Panc1 (cell line): Measurements from ENCODE around the gene UPF3A. TPM values are rescaled to one million over a fixed set of nuclear protein-coding genes. Genes with fewer than 3 reads are reported as not detected.

ENCODE experiments used
- ATAC-seq: fragments of 200-7000 bp; cut with Tn5 transposase; 2 replicates; pipeline ENCODE4 v1.9.1; 2020; ENCODE audit warnings: mild to moderate bottlenecking, moderate library complexity
- BruUV-seq: library from RNA; stranded (reverse); fragments of 400-500 nt; replicated peaks from 2 replicates; lab custom pipeline; 2021; lab: Mats Ljungman, UMichigan
- CTCF ChIA-PET: fragments of 300-600 bp; sonication (Branson Sonifier 250); formaldehyde crosslinking; loops from one replicate; lab custom pipeline; 2022; ENCODE audit warnings: antibody characterized with exemption; lab: Charles Lee
- POLR2A ChIA-PET: fragments of 300-600 bp; sonication (Branson Sonifier 250); formaldehyde crosslinking; loops from one replicate; lab custom pipeline; 2022; ENCODE audit warnings: antibody characterized with exemption; lab: Charles Lee
- DNase-seq: peaks from one replicate; pipeline ENCODE4 v3.0.0-alpha.2; 2010; ENCODE audit warnings: low read depth, low spot score
- H3K27ac ChIP-seq: 2 replicates; pipeline ENCODE4 v1.5.1; 2011; ENCODE audit warnings: mild to moderate bottlenecking, low read length, inconsistent platforms
- H3K27me3 ChIP-seq: fragments of 200-500 bp; sonication (Bioruptor generic); 2 replicates; pipeline ENCODE4 v1.6.0; 2014; ENCODE audit warnings: low read length, inconsistent platforms; ENCODE audit not compliant: control insufficient read depth, insufficient read depth
- H3K36me3 ChIP-seq: fragments of 200-500 bp; sonication (Bioruptor generic); 2 replicates; pipeline ENCODE4 v1.5.1; 2014; ENCODE audit warnings: inconsistent platforms, mild to moderate bottlenecking, low read length, moderate library complexity; ENCODE audit not compliant: control insufficient read depth, insufficient read depth
- H3K4me1 ChIP-seq: 2 replicates; pipeline ENCODE4 v1.5.1; 2011; ENCODE audit warnings: inconsistent platforms, mild to moderate bottlenecking, low read length, moderate library complexity; ENCODE audit not compliant: control insufficient read depth, insufficient read depth
- H3K4me3 ChIP-seq, 2 experiments: 2 replicates each; pipeline ENCODE4 v1.5.1; 2011 to 2012; ENCODE audit warnings: low read depth in 2 of 2, low read length in 2 of 2, mild to moderate bottlenecking in 2 of 2, inconsistent platforms in 1 of 2, moderate library complexity in 1 of 2
- H3K9me3 ChIP-seq: fragments of 200-500 bp; sonication (Bioruptor generic); 2 replicates; pipeline ENCODE4 v1.5.1; 2014; ENCODE audit warnings: low read depth, mild to moderate bottlenecking, inconsistent platforms, low read length, moderate library complexity; ENCODE audit not compliant: control insufficient read depth, insufficient read depth
- POLR2AphosphoS5 ChIP-seq: IDR thresholded peaks from 2 replicates; pipeline ENCODE4 v1.6.1; 2012; ENCODE audit warnings: mild to moderate bottlenecking, low read depth, low read length, moderate library complexity
- SIN3A ChIP-seq: IDR thresholded peaks from 2 replicates; pipeline ENCODE4 v1.6.1; 2012; ENCODE audit warnings: low read depth, mild to moderate bottlenecking, low read length, moderate library complexity, borderline replicate concordance; ENCODE audit not compliant: insufficient read depth
- TCF7L2 ChIP-seq: IDR thresholded peaks from 2 replicates; pipeline ENCODE4 v1.6.1; 2011; ENCODE audit warnings: mild to moderate bottlenecking, low read depth, low read length, inconsistent platforms
- in situ Hi-C: cut with HindIII; loops from 2 replicates; pipeline ENCODE4 v1.10.0; 2016; ENCODE audit warnings: low sequenced_read_pairs, low pct_unique_long_range_greater_than_20kb
- intact Hi-C: fragments of 100-400 bp; cut with micrococcal nuclease; formaldehyde crosslinking; loops from one replicate; pipeline ENCODE4 v1.10.0; 2022; ENCODE audit not compliant: unreplicated experiment
- total RNA-seq: library from RNA; stranded (reverse); gene quantifications from one replicate; pipeline ENCODE4 v1.2.1, GENCODE V29; 2021; ENCODE audit not compliant: unreplicated experiment
- TF ChIP-seq, protein P1 (sequence below): fragments of 450-650 bp; IDR thresholded peaks from 2 replicates; pipeline ENCODE4 v1.5.1; 2017; ENCODE audit warnings: mild to moderate bottlenecking
- TF ChIP-seq, protein P2 (sequence below), 2 experiments: IDR thresholded peaks; 2 replicates each; pipeline ENCODE4 v1.6.1; 2011 to 2012; ENCODE audit warnings: low read depth in 2 of 2, control low read depth in 1 of 2, low read length in 1 of 2, mild to moderate bottlenecking in 1 of 2, moderate library complexity in 1 of 2; ENCODE audit not compliant: insufficient read depth in 1 of 2

The UPF3A gene
- total RNA-seq, 1 experiment from 2014 or later = 36.3 TPM

DNA sequence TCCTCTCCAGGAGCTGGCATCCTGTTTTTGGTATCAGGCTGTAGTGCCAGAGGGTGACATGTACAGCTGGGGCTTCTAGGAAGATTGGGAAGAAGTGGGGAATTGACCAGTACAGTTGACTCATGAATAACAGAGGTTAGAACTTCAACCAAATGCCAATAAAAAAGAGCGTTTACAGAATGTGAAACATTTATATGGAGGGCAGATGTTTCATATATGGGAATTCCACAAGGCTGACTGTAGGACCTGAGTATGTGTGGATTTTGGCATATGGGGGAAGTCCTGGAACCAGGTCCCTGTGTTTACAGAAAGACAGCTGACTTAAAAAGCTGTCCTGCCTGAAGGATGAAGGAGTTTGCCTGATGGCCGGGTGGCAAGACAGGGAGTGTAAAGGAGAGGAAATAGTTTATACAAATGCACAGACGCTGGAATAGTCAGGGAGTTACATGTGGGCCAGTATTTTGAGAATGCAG, 38.1 kb downstream of the UPF3A start:
- no peak for DNase-seq

DNA sequence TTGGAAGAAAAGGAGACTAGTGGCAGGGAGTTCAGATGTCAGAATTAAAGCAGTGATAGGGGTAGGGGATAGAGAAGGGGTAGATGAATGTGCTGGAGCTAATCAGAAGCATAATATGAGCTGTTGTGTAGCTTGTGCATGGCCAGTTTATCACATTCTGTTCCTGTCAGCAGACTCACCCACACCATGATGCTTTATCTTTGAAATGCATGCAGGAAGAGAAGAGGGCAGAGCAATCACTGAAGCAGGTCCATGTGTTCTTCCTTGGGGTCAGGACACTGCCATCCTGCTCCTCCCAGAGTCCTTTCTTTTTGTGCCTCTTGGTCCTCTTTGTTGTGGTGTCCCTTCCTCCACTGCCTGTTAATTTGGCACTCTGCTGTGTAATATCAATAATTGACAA, 38.7 kb downstream of the UPF3A start:
- TF ChIP-seq, protein P1, sequence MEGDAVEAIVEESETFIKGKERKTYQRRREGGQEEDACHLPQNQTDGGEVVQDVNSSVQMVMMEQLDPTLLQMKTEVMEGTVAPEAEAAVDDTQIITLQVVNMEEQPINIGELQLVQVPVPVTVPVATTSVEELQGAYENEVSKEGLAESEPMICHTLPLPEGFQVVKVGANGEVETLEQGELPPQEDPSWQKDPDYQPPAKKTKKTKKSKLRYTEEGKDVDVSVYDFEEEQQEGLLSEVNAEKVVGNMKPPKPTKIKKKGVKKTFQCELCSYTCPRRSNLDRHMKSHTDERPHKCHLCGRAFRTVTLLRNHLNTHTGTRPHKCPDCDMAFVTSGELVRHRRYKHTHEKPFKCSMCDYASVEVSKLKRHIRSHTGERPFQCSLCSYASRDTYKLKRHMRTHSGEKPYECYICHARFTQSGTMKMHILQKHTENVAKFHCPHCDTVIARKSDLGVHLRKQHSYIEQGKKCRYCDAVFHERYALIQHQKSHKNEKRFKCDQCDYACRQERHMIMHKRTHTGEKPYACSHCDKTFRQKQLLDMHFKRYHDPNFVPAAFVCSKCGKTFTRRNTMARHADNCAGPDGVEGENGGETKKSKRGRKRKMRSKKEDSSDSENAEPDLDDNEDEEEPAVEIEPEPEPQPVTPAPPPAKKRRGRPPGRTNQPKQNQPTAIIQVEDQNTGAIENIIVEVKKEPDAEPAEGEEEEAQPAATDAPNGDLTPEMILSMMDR = no peak
- DNase-seq (no peak), ATAC-seq (no peak)
- ChIA-PET CTCF (no interaction called here), POLR2A (no interaction called here)
- no peak overlapping the region for H3K27ac ChIP-seq
- H3K9me3 ChIP-seq = no peaks in the 10 kb centered on the region
- intact Hi-C loops = no loop called here
- H3K4me1 ChIP-seq = 0 out of 2 replicates have a peak, but pooled peaks cover 4% of the 10 kb centered on the region
- H3K27me3 ChIP-seq = no peaks in the 10 kb centered on the region
- in situ Hi-C loops = no loop called here
- no peak overlapping the region for H3K4me3 ChIP-seq
- no TSS peak for BruUV-seq
- peaks cover 14% of the 10 kb centered on the region for H3K36me3 ChIP-seq

More for the DNA sequence above, 38.1 kb downstream of the UPF3A start:
- TF ChIP-seq, protein P2, sequence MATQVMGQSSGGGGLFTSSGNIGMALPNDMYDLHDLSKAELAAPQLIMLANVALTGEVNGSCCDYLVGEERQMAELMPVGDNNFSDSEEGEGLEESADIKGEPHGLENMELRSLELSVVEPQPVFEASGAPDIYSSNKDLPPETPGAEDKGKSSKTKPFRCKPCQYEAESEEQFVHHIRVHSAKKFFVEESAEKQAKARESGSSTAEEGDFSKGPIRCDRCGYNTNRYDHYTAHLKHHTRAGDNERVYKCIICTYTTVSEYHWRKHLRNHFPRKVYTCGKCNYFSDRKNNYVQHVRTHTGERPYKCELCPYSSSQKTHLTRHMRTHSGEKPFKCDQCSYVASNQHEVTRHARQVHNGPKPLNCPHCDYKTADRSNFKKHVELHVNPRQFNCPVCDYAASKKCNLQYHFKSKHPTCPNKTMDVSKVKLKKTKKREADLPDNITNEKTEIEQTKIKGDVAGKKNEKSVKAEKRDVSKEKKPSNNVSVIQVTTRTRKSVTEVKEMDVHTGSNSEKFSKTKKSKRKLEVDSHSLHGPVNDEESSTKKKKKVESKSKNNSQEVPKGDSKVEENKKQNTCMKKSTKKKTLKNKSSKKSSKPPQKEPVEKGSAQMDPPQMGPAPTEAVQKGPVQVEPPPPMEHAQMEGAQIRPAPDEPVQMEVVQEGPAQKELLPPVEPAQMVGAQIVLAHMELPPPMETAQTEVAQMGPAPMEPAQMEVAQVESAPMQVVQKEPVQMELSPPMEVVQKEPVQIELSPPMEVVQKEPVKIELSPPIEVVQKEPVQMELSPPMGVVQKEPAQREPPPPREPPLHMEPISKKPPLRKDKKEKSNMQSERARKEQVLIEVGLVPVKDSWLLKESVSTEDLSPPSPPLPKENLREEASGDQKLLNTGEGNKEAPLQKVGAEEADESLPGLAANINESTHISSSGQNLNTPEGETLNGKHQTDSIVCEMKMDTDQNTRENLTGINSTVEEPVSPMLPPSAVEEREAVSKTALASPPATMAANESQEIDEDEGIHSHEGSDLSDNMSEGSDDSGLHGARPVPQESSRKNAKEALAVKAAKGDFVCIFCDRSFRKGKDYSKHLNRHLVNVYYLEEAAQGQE (IDR thresholded peaks at IDR 0.05; ENCODE audit: insufficient read depth in 1 of 2, low read depth in 2 of 2, low read length in 1 of 2) = no peak
- TF ChIP-seq SIN3A (no peak), POLR2AphosphoS5 (no peak), TCF7L2 (no peak)
- TF ChIP-seq, protein P1 = no peak
- H3K4me1 ChIP-seq = 0 out of 2 replicates have a peak, but pooled peaks cover 4% of the 10 kb centered on the region
- intact Hi-C loops = no loop called here
- no peak overlapping the region for H3K27ac ChIP-seq
- no TSS peak for BruUV-seq
- in situ Hi-C loops = no loop called here
- peaks cover 14% of the 10 kb centered on the region for H3K36me3 ChIP-seq
- no peaks in the 10 kb centered on the region for H3K9me3 ChIP-seq
- H3K4me3 ChIP-seq = no peak overlapping the region
- CTCF ChIA-PET = no interaction called here
- POLR2A ChIA-PET = no interaction called here
- no peak for ATAC-seq
- H3K27me3 ChIP-seq = no peaks in the 10 kb centered on the region
